Ovary (tissue), 9 donors: ENCODE data around the gene ACVR1B. TPM values are rescaled to one million over a fixed set of nuclear protein-coding genes. Genes with fewer than 3 reads are reported as not detected.

Source experiments
- DNase-seq, 5 donors: peaks; one replicate each; pipeline ENCODE4 v3.0.0-alpha.2; 2019 to 2020
- H3K27ac ChIP-seq, 2 donors: fragments of 200-600 bp; one replicate each; pipeline versions ENCODE4 v1.5.1 to v1.8.0; 2019 to 2022
- H3K27me3 ChIP-seq: fragments of 200-600 bp; one replicate; pipeline ENCODE4 v1.8.0; 2022
- H3K36me3 ChIP-seq: fragments of 200-600 bp; sonication (generic); one replicate; pipeline ENCODE4 v1.5.1; 2019
- H3K4me1 ChIP-seq: one replicate; pipeline ENCODE4 v1.8.1; 2013; ENCODE audit warnings: mild to moderate bottlenecking, moderate library complexity; ENCODE audit not compliant: insufficient read depth
- H3K4me3 ChIP-seq: fragments of 200-600 bp; sonication (generic); one replicate; pipeline ENCODE4 v1.5.1; 2017
- H3K9me3 ChIP-seq, 2 donors: fragments of 200-600 bp in 1 of 2; sonication (generic) in 1 of 2; one replicate each; pipeline versions ENCODE4 v1.5.1 to v1.8.1; 2013 to 2019; ENCODE audit warnings: mild to moderate bottlenecking in 1 of 2, moderate library complexity in 1 of 2
- CTCF ChIP-seq, 3 donors: fragments of 450-650 bp in 2 of 3; fragments of 200-600 bp in 1 of 3; IDR thresholded peaks; one replicate each; pipeline versions ENCODE4 v1.5.1 to v1.8.0; 2016 to 2022; ENCODE audit warnings: antibody characterized with exemption in 3 of 3, mild to moderate bottlenecking in 1 of 3
- EP300 ChIP-seq: sonication (generic); formaldehyde crosslinking; IDR thresholded peaks from one replicate; pipeline ENCODE4 v1.6.1; 2017; ENCODE audit warnings: antibody characterized with exemption
- POLR2A ChIP-seq: fragments of 450-650 bp; IDR thresholded peaks from one replicate; pipeline ENCODE4 v1.6.1; 2017; ENCODE audit warnings: antibody characterized with exemption, mild to moderate bottlenecking, moderate library complexity
- WGBS, 3 donors: extraction: QIAGEN DNeasy Blood & Tissue Kit in 1 of 3; methylation state at CpG; one replicate each; pipeline versions ENCODE4 v1.1.5 to v1.1.7; 2013 to 2017; 5-methylcytosine and 5-hydroxymethylcytosine counted together
- intact Hi-C, 4 donors: fragments of 100-400 bp; cut with DNase I; formaldehyde crosslinking; loops; one replicate each; pipeline versions ENCODE4 v1.11.0 to v1.15.1; 2022 to 2023
- polyA plus RNA-seq, 2 donors: library from polyadenylated mRNA; stranded (reverse); fragments of 200-250 nt in 1 of 2; fragments of 350-450 nt in 1 of 2; fragmentation: Illumina TruSeq in 1 of 2; extraction: RNeasy Lipid Tissue Mini Kit (QIAGEN cat#74804) in 1 of 2; gene quantifications; one replicate each; pipeline ENCODE4 v1.2.3, GENCODE V29; 2013 to 2014
- total RNA-seq, 7 donors: library from RNA; depleted of rRNA in 2 of 7; stranded (reverse); fragments of >200 nt in 2 of 7; fragmentation: NEBNext Ultra II Directional in 3 of 7; extraction: Animal tissue kit (Norgen Biotek cat#: 25700) in 3 of 7; gene quantifications; one replicate each; pipeline versions ENCODE4 v1.1.0 to v1.2.4, GENCODE V29; 2016 to 2023
- donor health status: DM: no; HTN: no; CAD: no; lungs with moderate emphysema.
- donor health status: DM: no; HTN: no; CAD: no.
- donor health status: Bipolar disorder and iron deficiency.
- donor health status: DM: yes; HTN: yes; CAD: no.
- donor health status: DM: no; HTN: no; CAD: no.
- donor health status: DM: yes; HTN: yes; CAD: no.

ACVR1B gene
- total and polyA plus RNA-seq, 9 donors, result 6.9 to 27.3 (median 19.1) TPM

- no peak overlapping the region for H3K4me3 ChIP-seq
- H3K27ac ChIP-seq, result no peak overlapping the region
- no peaks in the 10 kb centered on the region for H3K9me3 ChIP-seq
- 74 to 77% (median 75%) methylated on average over 6 of the region's 6 CpGs for WGBS, 3 donors
- no peaks in the 10 kb centered on the region for H3K27me3 ChIP-seq
- intact Hi-C loops, result no loop called here
- H3K4me1 ChIP-seq, result no peaks in the 10 kb centered on the region
- TF ChIP-seq POLR2A (no peak), CTCF (IDR thresholded peaks at IDR 0.05) (no peak)
- no peaks in the 10 kb centered on the region for H3K36me3 ChIP-seq
- DNase-seq, result no peak
Measured at GRCh38 chr12:51910168-51910567, 41.3 kb upstream of the ACVR1B start.

- DNase-seq, result peak in 1 of 5 donors; percentile 11
- TF ChIP-seq CTCF (IDR thresholded peaks at IDR 0.05) (no peak), EP300 (no peak), POLR2A (no peak)
- H3K27me3 ChIP-seq, result no peaks in the 10 kb centered on the region
- no peaks in the 10 kb centered on the region for H3K9me3 ChIP-seq
- H3K4me1 ChIP-seq, result no peaks in the 10 kb centered on the region
- no peaks in the 10 kb centered on the region for H3K36me3 ChIP-seq
- H3K4me3 ChIP-seq, result no peak overlapping the region
- H3K27ac ChIP-seq, result no peak overlapping the region
- 68 to 87% (median 73%) methylated on average over 3 of the region's 3 CpGs for WGBS, 3 donors
- intact Hi-C loops, result no loop called here
Measured at GRCh38 chr12:51910691-51911090, 40.8 kb upstream of the ACVR1B start.

GRCh38 chr12:51911307-51911706, 40.2 kb upstream of the ACVR1B start:
- Histone ChIP-seq H3K4me1 (no peaks in the 10 kb centered on the region), H3K4me3 (no peak overlapping the region), H3K9me3 (no peaks in the 10 kb centered on the region), H3K27ac (no peak overlapping the region), H3K27me3 (no peaks in the 10 kb centered on the region), H3K36me3 (no peaks in the 10 kb centered on the region)
- TF ChIP-seq POLR2A, result no peak
- TF ChIP-seq CTCF (IDR thresholded peaks at IDR 0.05), result no peak
- no peak for TF ChIP-seq EP300
- WGBS, 3 donors, result 86 to 88% (median 87%) methylated on average over 6 of the region's 6 CpGs
- intact Hi-C loops, result no loop called here
- DNase-seq, result peak in 1 of 5 donors; percentile 5

- WGBS, 3 donors, result 61 to 73% (median 71%) methylated on average over 8 of the region's 8 CpGs
- TF ChIP-seq EP300, result no peak
- no peak for TF ChIP-seq POLR2A
- Histone ChIP-seq H3K36me3 (no peaks in the 10 kb centered on the region), H3K4me1 (no peaks in the 10 kb centered on the region), H3K27me3 (no peaks in the 10 kb centered on the region), H3K27ac (no peak overlapping the region), H3K4me3 (no peak overlapping the region), H3K9me3 (no peaks in the 10 kb centered on the region)
- intact Hi-C loops, result no loop called here
- peak in 1 of 5 donors; percentile 35 for DNase-seq
Measured at GRCh38 chr12:51911788-51912711, 39.4 kb upstream of the ACVR1B start.
